Esophagus muscularis mucosa (tissue), 4 donors: ENCODE data around the gene TRABD2A. TPM values are rescaled to one million over a fixed set of nuclear protein-coding genes. Genes with fewer than 3 reads are reported as not detected.

Experiments
- DNase-seq: peaks from one replicate; pipeline ENCODE4 v3.0.0-alpha.2; 2017; ENCODE audit errors: extremely low spot score
- H3K27ac ChIP-seq, 4 donors: fragments of 200-600 bp; sonication (generic); replicated peaks in 1 of 4; 1 replicate in 3 of 4; 2 replicates in 1 of 4; pipeline ENCODE4 v1.5.1; 2016 to 2019; ENCODE audit warnings: mild to moderate bottlenecking in 1 of 4
- H3K27me3 ChIP-seq, 4 donors: fragments of 200-600 bp; sonication (generic); one replicate each; pipeline versions ENCODE4 v1.5.1 to v1.6.0; 2016 to 2019
- H3K36me3 ChIP-seq, 4 donors: fragments of 200-600 bp; sonication (generic); one replicate each; pipeline ENCODE4 v1.5.1; 2016 to 2019
- H3K4me1 ChIP-seq, 4 donors: fragments of 200-600 bp; sonication (generic); one replicate each; pipeline ENCODE4 v1.5.1; 2016 to 2019
- H3K4me3 ChIP-seq, 4 donors: fragments of 200-600 bp; sonication (generic); 1 replicate in 2 of 4; 2 replicates in 2 of 4; pipeline ENCODE4 v1.5.1; 2016 to 2019; ENCODE audit warnings: mild to moderate bottlenecking in 4 of 4, moderate library complexity in 1 of 4
- H3K9me3 ChIP-seq, 4 donors: fragments of 200-600 bp; sonication (generic); 1 replicate in 3 of 4; 2 replicates in 1 of 4; pipeline ENCODE4 v1.5.1; 2016 to 2019
- EP300 ChIP-seq: sonication (generic); formaldehyde crosslinking; IDR thresholded peaks from one replicate; pipeline ENCODE4 v1.6.1; 2017; ENCODE audit warnings: antibody characterized with exemption
- POLR2A ChIP-seq: fragments of 450-650 bp; IDR thresholded peaks from one replicate; pipeline ENCODE4 v1.6.1; 2017; ENCODE audit warnings: antibody characterized with exemption, moderate library complexity, mild to moderate bottlenecking, low read depth
- POLR2AphosphoS5 ChIP-seq, 2 donors: sonication (generic); formaldehyde crosslinking; IDR thresholded peaks; one replicate each; pipeline ENCODE4 v1.6.1; 2017; ENCODE audit warnings: antibody characterized with exemption in 2 of 2
- WGBS: methylation state at CpG from one replicate; pipeline ENCODE4 v1.1.5; 2018; 5-methylcytosine and 5-hydroxymethylcytosine counted together
- intact Hi-C: fragments of 100-400 bp; cut with DNase I; formaldehyde crosslinking; loops from one replicate; pipeline ENCODE4 v1.15.1; 2023
- total RNA-seq, 4 donors: library from RNA; depleted of rRNA; stranded (reverse); fragments of >200 nt; gene quantifications; one replicate each; pipeline versions ENCODE4 v1.1.0 to v1.2.1, GENCODE V29; 2016
- TF ChIP-seq, protein P1 (sequence below), 3 experiments: fragments of 200-600 bp in 2 of 3; fragments of 450-650 bp in 1 of 3; sonication (generic) in 2 of 3; IDR thresholded peaks; one replicate each; pipeline ENCODE4 v1.5.1; 2017 to 2019; ENCODE audit warnings: antibody characterized with exemption in 3 of 3, mild to moderate bottlenecking in 2 of 3, moderate library complexity in 1 of 3

Gene TRABD2A
- total RNA-seq, 4 donors from 2014 or later = 1.2 to 3.0 (median 2.1) TPM

DNA sequence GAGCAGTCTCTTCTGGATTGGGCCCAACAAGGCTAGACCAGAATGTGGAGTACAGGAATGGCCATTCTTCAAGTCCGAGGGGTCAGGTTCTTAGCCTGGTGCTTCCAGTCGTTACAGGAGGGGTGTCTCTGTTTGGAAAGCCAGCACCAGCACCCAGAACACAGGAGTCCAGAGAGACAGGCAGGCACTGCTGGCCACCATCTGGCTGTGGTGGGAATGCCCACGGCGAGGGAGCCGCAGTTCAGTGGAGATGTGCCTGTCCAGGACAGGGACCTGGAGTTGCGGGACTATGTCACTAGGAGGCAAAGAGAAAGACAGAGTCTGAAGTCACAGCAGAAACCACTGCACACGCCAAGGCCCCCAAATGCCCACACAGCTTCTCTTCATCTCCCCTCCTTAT, 59.1 kb downstream of the TRABD2A start:
- TF ChIP-seq EP300 (no peak), POLR2AphosphoS5 (IDR thresholded peaks at IDR 0.05) (no peak), POLR2A (no peak)
- TF ChIP-seq, protein P1, sequence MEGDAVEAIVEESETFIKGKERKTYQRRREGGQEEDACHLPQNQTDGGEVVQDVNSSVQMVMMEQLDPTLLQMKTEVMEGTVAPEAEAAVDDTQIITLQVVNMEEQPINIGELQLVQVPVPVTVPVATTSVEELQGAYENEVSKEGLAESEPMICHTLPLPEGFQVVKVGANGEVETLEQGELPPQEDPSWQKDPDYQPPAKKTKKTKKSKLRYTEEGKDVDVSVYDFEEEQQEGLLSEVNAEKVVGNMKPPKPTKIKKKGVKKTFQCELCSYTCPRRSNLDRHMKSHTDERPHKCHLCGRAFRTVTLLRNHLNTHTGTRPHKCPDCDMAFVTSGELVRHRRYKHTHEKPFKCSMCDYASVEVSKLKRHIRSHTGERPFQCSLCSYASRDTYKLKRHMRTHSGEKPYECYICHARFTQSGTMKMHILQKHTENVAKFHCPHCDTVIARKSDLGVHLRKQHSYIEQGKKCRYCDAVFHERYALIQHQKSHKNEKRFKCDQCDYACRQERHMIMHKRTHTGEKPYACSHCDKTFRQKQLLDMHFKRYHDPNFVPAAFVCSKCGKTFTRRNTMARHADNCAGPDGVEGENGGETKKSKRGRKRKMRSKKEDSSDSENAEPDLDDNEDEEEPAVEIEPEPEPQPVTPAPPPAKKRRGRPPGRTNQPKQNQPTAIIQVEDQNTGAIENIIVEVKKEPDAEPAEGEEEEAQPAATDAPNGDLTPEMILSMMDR (IDR thresholded peaks at IDR 0.05) = no peak
- H3K27ac ChIP-seq = no peak overlapping the region
- no peak overlapping the region for H3K4me3 ChIP-seq
- DNase-seq = no peak
- no peaks in the 10 kb centered on the region for H3K4me1 ChIP-seq
- H3K9me3 ChIP-seq = no peaks in the 10 kb centered on the region
- intact Hi-C loops = no loop called here
- WGBS = 91% methylated on average over 7 of the region's 7 CpGs
- H3K27me3 ChIP-seq = no peaks in the 10 kb centered on the region
- no peaks in the 10 kb centered on the region for H3K36me3 ChIP-seq

DNA sequence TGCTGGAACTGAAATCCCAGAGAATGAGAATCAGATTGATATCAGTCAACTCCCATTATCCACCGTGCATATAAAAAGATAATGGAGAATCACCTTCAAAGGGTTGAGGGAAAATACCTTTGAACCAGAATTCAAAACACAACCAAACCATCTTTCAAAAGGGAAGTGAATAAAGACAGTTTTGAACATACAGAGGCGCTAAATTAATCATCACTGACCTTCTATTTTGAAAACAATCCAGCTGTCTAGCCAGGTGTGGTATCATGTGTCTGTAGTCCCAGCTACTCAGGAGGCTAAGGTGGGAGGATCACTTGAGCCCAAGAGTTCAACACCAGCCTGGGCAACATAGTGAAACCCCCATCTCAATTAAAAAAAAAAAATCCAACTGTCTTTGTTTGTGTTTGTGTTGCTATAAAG, 63.6 kb downstream of the TRABD2A start:
- H3K9me3 ChIP-seq = no peaks in the 10 kb centered on the region
- no peaks in the 10 kb centered on the region for H3K36me3 ChIP-seq
- intact Hi-C loops = no loop called here
- no peaks in the 10 kb centered on the region for H3K27me3 ChIP-seq
- H3K4me3 ChIP-seq = no peak overlapping the region
- WGBS = 78% methylated on average over 2 of the region's 2 CpGs
- no peak overlapping the region for H3K27ac ChIP-seq
- TF ChIP-seq POLR2A (no peak), POLR2AphosphoS5 (IDR thresholded peaks at IDR 0.05) (no peak)
- H3K4me1 ChIP-seq = no peaks in the 10 kb centered on the region
- no peak for DNase-seq

DNA sequence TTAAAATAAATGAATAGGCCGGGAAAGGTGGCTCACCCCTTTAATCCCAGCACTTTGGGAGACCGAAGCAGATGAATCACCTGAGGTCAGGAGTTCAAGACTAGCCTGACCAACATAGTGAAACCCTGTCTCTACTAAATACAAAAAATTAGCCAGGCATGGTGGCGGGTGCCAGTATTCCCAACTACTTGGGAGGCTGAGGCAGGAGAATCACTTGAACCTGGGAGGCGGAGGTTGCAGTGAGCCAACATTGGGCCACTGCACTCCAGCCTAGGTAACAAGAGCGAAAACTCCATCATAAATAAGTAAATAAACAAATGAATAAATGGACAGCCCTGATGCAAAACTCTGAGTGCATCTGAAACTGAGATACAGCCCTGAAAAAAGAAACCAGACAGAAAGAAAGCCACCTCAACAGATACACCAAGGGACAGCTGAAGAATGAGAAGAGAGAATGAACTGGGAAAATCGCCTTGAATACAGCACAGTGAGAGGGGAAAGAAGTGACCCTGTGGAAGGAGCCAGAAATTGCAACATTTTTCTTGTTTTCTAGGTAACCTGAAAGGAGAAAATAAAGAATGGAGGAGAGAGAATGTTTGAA, 64.4 kb downstream of the TRABD2A start:
- 92% methylated on average over 6 of the region's 6 CpGs for WGBS
- DNase-seq = peak; percentile 34
- H3K36me3 ChIP-seq = no peaks in the 10 kb centered on the region
- no peak overlapping the region for H3K4me3 ChIP-seq
- TF ChIP-seq POLR2AphosphoS5 (IDR thresholded peaks at IDR 0.05) = no peak
- TF ChIP-seq, protein P1 (IDR thresholded peaks at IDR 0.05) = no peak
- TF ChIP-seq POLR2A = no peak
- no peak for TF ChIP-seq EP300
- no peaks in the 10 kb centered on the region for H3K4me1 ChIP-seq
- intact Hi-C loops = no loop called here
- no peak overlapping the region for H3K27ac ChIP-seq
- no peaks in the 10 kb centered on the region for H3K27me3 ChIP-seq
- no peaks in the 10 kb centered on the region for H3K9me3 ChIP-seq

GRCh38 chr2:84815146-84815545, 65.7 kb downstream of the TRABD2A start:
- Histone ChIP-seq H3K27me3 (no peaks in the 10 kb centered on the region), H3K27ac (no peak overlapping the region), H3K4me3 (no peak overlapping the region), H3K4me1 (no peaks in the 10 kb centered on the region), H3K36me3 (no peaks in the 10 kb centered on the region), H3K9me3 (no peaks in the 10 kb centered on the region)
- TF ChIP-seq POLR2AphosphoS5 (IDR thresholded peaks at IDR 0.05) (no peak), POLR2A (no peak), EP300 (no peak)
- TF ChIP-seq, protein P1 (IDR thresholded peaks at IDR 0.05) = no peak
- WGBS = 57% methylated on average over 3 of the region's 3 CpGs
- intact Hi-C loops = no loop called here
- DNase-seq = no peak

GRCh38 chr2:84811839-84812431, 68.9 kb downstream of the TRABD2A start:
- no peaks in the 10 kb centered on the region for H3K27me3 ChIP-seq

More at GRCh38 chr2:84811839-84812431, 68.9 kb downstream of the TRABD2A start:
- no peaks in the 10 kb centered on the region for H3K36me3 ChIP-seq
- no peak overlapping the region for H3K27ac ChIP-seq
- no peaks in the 10 kb centered on the region for H3K4me1 ChIP-seq
- intact Hi-C loops = no loop called here
- no peak for DNase-seq
- TF ChIP-seq, protein P1 (IDR thresholded peaks at IDR 0.05) = no peak
- TF ChIP-seq EP300 (no peak), POLR2AphosphoS5 (IDR thresholded peaks at IDR 0.05) (no peak), POLR2A (no peak)
- H3K9me3 ChIP-seq = no peaks in the 10 kb centered on the region
- WGBS = 99% methylated on average over 6 of the region's 6 CpGs
- H3K4me3 ChIP-seq = no peak overlapping the region
